GM18951 (cell line): ENCODE data around the gene PNMA8B.
"Not testable (repeated sequence)": the region's sequence is repeated elsewhere in the genome, so short reads cannot be mapped to it uniquely, and the experiment has no call there.

Source experiments
- POLR2A ChIP-seq: IDR thresholded peaks from 4 replicates; pipeline ENCODE4 v1.6.1; 2011; ENCODE audit warnings: mild to moderate bottlenecking; ENCODE audit not compliant: insufficient read length, insufficient read depth; ENCODE audit errors: extremely low read depth
- in situ Hi-C: fragments of 300-500 bp; cut with MboI; formaldehyde crosslinking; loops from one replicate; pipeline ENCODE4 v1.12.0; 2022; ENCODE audit warnings: low sequenced_read_pairs, mixed read lengths, inconsistent platforms; ENCODE audit not compliant: unreplicated experiment

Gene PNMA8B

GRCh38 chr19:46524308-46524707 lies 28.6 kb upstream of the PNMA8B start:
- TF ChIP-seq POLR2A: no peak
- in situ Hi-C loops: no loop called here

DNA sequence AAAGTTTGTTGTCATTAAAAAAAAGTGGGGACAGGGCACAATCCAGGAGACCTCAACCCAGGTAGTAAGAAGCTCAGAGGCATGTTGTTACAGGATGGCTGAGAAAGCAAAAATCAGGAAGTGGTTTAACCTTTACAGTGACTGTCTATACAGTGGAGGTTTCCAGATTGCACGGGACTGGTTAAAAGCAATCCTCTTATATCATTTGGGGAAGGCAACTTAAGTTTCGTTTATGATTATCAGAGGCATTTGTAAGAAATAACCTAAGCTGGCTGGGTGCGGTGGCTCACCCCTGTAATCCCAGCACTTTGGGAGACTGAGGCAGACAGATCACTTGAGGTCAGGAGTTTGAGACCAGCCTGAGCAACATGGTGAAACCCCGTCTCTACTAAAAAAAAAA lies 27.3 kb upstream of the PNMA8B start:
- in situ Hi-C loops: not testable (repeated sequence)

GRCh38 chr19:46521241-46521868 lies 25.7 kb upstream of the PNMA8B start:
- no peak for TF ChIP-seq POLR2A
- in situ Hi-C loops: no loop called here

- in situ Hi-C loops: no loop called here
- TF ChIP-seq POLR2A: no peak
These were observed 24.9 kb upstream of the PNMA8B start for GRCh38 chr19:46520616-46521015.

- in situ Hi-C loops: no loop called here
These were observed 21.8 kb upstream of the PNMA8B start for GRCh38 chr19:46517471-46517870.

DNA sequence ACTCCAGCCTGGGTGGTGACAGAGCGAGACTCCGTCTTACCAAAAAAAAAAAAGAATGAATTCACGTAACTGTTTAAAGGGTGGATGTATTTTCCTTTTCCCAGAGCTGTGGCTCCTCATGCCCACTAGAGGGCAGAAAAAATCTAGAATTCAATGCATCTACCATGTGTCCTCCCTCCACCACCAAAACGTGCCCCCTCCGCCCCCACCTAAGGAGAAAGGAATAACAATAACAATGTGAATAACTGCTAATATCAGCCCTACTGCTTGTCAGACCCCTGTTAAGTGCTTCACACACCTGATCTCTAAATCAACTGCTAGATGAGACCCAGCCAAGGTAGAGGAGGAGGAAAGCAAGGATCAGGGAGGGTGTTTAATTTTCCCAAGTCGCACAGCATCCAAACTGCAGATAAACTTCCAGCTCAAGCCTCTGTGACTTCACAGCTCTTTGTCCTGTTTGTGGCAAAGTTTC lies 20.2 kb upstream of the PNMA8B start:
- in situ Hi-C loops: no loop called here
- no peak for TF ChIP-seq POLR2A

More at GRCh38 chr19:46517471-46517870, 21.8 kb upstream of the PNMA8B start:
- no peak for TF ChIP-seq POLR2A

GRCh38 chr19:46515290-46515609 lies 19.6 kb upstream of the PNMA8B start:
- in situ Hi-C loops: no loop called here
- no peak for TF ChIP-seq POLR2A

- TF ChIP-seq POLR2A: no peak
- in situ Hi-C loops: no loop called here
These were observed 19.1 kb upstream of the PNMA8B start for GRCh38 chr19:46514589-46515289.

DNA sequence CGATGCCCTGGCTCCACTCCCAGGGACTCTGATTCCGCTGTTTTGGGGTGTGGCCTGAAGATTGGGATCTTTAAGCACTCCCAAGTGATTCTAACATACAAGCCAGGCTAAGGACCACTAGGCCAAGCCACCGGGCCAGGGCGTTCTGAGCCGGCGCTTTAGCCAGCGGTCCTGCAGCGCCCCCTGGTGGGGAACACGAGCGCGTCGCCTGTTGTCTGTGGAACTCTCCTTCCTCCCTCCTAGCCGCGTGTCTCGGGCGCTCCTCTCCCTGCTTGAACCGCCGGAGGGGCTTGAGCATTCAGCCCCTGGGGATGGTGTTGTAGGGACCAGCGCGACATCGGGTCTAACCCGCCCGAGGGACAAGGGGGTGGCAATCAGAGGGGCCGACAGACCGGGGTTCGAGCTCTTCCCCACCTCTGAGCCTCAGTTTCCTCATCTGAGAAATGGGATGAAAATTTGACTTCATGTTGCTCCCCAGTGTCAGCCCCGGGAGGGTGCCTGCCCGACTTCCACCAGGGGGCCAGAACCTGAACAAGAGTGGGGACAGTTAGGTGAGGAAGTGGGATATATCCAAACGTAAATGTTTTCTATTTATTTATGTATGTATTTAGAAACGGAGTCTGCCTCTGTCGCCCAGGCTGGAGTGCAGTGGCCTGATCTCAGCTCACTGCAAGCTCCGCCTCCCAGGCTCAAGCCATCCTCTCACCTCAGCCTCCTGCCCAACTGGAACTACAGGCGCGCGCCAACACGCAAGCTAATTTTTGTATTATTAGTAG lies 18.0 kb upstream of the PNMA8B start:
- in situ Hi-C loops: no loop called here
- TF ChIP-seq POLR2A: no peak

DNA sequence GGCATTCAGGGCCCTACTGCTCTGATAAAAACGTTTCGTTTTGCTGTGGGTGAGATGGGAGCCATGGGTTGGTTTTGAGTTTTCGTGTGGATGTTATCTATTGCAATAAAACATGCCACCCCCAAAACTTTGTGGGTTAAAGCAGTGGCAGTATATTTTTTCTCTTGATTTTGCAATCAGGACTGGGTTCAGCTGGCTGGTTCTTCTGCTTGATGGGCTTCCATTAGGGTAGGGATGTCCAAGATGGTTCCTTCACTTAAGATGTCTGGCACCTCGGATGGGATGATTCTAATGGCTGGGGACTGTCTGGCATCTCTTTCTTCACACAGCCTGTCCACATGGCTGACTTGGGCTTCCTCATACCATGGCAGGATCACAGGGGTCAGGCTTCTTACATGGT lies 15.6 kb upstream of the PNMA8B start:
- no peak for TF ChIP-seq POLR2A

GRCh38 chr19:46508206-46508605 lies 12.5 kb upstream of the PNMA8B start:
- TF ChIP-seq POLR2A: no peak
- in situ Hi-C loops: no loop called here

More for the DNA sequence above, 15.6 kb upstream of the PNMA8B start:
- in situ Hi-C loops: no loop called here

GRCh38 chr19:46503848-46504453 lies 8.3 kb upstream of the PNMA8B start:
- no peak for TF ChIP-seq POLR2A
- in situ Hi-C loops: no loop called here

- no peak for TF ChIP-seq POLR2A
- in situ Hi-C loops: no loop called here
These were observed 7.2 kb upstream of the PNMA8B start for GRCh38 chr19:46502891-46503290.
